Ammon's horn (tissue), 1 donor: ENCODE results near the gene RTN1.

Experiments used
- DNase-seq: peaks from one replicate; pipeline ENCODE4 v3.0.0-alpha.2; 2016; ENCODE audit warnings: low spot score

Gene RTN1

DNA sequence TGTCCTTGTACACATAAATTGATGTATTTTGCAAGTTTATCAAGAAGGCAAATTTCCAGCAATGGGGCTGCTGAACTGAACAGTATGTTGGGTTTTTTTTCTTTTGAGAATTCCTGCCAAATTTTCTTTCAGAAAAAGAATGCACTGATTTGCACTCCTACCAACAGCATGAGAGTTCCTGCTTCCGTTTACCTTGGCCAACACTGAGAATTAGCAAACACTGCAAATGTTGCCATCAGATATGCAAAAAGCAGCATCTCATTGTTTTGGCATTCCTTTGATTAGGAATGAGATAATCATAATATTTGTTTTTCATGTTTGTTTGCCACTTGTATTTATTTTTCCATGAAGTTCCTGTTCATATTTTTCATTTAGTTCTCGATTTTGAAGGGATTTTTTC, 82.4 kb downstream of the RTN1 start:
- DNase-seq = peak; percentile 19

DNA sequence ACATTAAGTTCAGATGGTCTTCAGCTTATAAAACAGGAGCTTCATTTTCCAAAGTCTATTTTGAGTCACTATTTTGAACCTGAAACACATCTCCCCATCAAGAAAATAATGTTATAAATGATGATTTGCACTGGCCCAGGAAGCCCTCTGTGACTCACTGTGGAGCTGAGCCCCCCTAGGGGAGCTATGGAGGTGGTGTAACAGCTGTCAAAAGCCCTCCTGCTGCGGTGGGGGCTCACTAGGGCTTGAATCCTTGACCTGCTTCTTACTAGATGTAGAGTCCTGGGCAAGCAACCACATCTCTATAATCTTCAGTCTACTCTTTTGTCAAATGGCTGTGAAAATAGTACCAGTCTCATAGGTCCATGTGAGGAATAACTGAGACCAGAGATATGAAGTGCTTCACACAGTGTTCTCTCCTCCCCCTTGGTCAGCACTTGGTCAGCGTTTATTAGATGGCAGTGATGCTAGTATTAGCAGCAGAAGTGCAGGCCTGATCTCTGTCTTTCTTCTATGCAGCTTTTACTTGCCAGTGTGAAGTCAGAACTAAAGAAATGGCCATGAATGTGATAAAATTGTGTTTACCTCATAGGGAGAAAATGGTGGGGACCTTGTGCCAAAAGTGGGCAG, 83.4 kb downstream of the RTN1 start:
- no peak for DNase-seq

DNA sequence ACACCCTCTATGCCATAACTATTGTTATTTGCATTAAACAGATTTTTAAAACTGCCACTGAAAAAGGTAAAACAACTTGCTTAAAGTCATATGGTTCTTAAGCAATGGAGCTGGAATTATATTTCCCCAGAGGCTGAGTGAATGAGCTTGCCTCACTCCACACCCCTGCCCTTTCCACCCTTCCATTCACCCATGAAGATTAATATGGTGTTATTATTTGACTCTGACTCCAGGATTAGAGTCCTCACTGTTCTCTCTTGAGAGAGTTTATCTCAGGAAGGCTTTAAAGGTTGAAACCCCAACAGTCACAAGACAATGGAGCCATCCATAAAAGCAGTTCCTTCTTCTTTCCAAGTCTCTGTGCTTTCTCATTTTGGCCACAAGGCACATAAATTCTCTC, 84.9 kb downstream of the RTN1 start:
- no peak for DNase-seq

DNA sequence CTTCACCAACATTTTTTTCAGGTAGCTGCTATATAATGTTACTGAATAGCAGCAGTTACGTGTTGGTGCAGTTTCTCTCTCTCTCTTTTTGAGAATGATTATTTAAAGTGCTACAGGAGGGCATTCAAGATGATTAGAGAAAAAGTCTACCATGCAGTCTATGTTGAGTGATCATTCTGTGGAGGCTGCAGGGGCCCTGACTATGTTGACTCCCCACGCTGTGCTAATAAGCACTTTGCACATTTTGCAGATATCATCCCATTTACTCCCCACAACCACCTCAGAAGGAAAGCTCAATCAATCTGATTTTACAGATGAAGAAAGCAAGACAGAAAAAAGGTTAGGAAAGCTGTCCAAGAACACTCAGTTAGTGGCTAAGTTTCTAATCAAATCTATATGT, 87.8 kb downstream of the RTN1 start:
- no peak for DNase-seq

DNA sequence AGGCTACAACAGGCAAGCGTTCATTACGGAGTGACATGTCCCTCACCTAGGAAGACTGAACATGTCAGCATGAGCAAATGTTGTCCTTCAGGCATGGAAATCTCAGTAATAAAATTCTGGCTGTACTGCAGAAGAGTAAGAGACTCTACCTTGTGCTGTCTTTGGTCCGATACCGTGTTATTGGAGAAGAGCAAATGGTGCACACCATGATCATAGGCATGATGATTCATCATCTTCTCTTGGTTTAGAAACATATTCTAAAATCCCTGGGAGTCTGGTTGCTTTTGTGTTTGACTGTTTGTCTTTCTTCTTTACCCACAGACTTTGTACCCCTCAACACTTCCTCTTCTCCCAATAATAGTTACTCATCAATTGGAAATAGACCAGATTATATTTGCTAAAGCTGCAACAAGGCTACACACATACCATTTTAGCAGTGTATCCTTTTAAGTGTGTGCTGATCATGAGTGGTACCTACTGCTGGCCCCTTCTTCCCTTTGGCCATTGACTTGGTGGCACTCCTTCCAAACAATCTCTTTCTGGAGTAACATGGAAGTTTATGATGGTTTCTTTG, 93.5 kb downstream of the RTN1 start:
- DNase-seq = no peak

DNA sequence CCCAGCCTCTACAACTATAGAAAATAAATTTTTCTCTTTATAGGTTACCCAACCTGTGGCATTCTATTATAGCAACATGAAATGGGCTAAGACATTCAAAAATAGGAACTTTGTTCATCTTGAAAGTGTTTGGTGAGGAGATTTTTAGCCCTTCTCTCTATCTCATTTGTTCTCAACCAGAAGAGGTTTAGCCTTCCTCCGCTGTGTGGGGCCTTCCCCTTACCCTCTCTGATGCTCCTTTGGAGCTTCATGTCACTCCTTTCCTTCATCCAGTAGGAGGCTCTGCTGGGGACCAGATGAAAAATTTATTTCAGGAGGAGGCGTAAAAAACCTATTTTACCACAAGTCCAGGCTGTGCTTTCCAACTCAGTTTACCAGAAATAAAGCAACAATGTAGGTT, 94.1 kb downstream of the RTN1 start:
- DNase-seq = no peak

DNA sequence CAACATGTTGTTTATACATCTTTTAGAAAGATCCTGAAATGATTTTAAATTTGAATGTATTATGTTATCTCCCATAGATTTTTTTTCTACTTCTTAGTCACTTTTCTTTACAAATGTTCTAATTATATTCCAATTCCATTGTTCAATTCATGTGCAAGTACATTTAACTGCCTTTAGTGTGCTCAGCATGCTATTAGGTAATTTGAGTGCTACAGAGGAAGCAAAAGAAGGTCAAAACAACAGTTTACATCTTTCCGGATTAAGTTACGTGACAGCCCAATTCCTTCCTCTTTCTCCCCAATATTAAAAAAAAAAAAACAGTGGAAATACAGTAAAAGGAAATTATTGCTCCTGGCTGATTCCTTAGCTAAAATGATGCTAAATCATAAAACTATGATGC, 98.3 kb downstream of the RTN1 start:
- DNase-seq = no peak

DNA sequence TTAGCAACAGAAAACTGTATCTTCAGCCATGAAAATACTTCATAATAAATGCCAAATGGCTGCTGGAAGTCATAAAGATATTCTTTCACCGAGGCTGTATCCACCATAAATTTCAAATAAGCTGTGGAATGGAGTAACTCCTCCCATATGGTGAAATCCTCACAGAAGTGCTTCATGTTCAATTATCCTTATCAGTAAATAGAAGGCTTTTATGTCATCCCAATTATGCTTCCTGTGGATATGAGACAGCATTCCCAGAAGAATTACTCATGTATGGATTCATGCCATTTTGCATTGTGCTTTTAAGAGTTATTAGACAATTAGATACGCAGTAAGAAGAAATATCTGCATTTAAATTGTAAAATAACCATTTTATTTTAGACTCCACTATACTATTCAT, 99.0 kb downstream of the RTN1 start:
- no peak for DNase-seq

DNA sequence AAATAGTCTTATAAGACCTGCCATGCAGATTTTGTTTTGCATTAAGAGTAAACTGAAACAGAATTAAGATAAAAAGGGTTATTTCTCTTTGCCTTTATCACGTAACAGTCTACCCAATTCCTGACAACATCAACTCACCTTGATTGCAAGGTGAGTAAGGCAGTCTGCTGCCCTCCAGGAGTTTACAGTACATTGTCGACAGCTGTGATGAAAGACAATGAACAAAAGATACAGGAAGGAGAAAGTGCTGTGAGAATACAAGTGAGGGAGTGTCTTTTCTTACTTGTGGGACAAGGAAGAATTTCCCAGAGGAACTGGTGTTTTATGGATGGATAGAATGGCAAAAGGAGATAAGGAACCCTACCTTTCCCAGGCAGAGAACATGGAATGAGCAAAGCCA, 101.0 kb downstream of the RTN1 start:
- no peak for DNase-seq

DNA sequence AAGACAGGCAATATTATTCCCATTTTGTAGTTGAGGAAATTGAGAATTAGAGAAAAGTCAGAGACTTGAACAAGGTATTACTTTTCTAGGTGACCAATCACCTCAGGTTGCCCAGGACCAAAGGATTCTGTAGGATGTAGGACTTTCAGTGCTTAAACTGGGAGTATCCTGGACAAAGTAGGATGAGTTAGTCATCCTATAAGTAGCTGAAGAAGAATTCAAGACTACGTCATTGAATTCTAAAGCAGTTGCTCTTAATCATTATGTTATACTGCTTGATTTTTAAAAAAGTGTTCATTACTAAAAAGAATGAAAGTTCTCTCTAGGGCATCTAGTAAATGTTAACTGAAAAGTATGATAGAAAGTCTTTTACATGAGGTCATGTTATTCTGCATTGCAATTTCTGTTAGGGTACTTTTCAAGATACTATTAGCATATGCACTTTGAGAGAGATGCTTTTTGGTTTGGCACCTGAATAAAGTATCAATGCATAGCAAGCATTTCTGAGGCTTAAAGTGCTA, 101.7 kb downstream of the RTN1 start:
- no peak for DNase-seq

DNA sequence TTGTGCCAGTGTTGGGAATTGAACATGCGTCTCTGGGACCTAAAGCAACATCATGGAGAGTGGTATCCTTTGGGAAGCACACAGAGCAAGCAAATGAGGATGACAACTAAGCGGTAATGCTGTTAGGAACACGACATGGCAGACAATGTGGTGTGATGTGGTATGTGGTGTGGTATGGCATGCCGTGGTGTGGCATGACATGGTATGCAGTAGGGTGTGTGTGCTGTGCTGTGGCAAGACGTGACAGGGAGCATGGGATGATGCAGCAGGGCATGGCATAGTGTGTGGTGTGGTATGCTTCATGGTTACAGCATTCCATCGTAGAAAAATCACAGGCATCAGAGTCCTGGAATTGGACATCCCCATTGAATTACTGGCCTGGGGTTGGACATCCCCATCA, 108.7 kb downstream of the RTN1 start:
- DNase-seq = no peak

DNA sequence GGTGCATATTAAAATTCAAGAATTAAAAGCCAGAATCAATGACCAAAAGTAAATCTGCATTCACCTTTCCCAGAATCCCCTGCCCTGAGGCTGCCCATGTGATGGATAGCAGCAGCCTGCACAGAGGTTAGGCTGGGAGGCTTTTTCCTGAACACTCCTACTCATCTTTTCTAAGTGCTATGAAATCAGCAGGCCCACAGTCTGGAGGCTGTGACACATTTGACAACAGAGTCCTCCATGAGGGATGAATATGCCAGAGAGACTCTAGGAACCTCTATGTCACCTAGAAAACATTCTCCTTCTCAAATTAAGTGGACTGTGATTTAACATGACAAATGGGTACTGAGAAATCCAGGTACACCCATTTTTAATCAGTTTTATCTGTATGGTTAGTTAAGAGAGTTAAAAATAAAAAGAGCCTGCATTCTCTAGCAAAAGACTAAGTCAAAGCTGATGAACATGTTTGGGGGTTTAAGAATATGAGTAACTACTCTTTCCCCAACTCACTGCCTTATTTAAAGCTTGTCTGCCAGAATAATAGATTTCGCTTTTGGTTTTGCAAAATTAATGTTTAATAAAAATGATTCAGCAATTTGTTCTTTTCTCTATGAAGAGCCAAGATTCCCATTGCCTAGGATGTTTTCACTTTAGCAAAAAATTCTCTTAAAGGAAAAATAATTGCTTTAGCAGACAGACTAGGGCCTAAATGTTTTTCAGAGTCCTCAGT, 115.0 kb downstream of the RTN1 start:
- no peak for DNase-seq

DNA sequence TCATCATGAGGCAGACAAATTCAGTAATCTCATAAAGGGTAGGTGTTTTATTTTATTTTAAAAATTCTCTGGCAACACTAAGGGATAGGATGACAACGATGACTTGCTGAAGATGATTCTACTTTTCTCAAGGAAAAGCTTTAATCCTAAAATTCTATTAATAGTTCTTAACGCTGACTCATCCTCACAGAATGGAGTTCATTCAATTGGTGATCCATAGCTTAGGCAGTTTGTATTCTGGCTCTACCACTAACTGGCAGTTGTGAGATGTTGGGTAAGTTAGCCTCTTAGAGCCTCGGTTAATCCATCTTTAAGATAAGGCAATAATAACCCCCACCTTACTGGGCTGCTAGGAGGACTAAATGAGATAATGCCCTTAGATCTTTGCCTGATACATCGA, 116.3 kb downstream of the RTN1 start:
- DNase-seq = no peak

DNA sequence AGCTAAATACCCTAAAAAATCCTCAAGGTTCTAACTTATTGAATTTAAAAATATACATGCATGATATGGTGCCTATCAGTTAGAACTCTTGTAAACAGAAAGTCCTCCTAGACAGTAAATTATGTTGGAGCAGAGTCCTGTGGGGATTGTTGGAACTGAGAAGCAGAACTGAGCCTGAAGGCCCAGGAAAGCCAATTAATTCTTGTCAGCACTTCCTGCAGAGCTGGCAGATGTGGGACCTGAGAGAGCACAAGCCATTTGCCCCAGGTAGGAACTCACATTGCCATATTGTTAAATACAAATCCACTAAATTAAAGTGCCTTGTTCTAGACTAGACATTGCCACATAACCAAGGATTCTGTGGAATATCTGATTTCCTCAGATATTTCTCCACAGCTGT, 117.1 kb downstream of the RTN1 start:
- DNase-seq = no peak

DNA sequence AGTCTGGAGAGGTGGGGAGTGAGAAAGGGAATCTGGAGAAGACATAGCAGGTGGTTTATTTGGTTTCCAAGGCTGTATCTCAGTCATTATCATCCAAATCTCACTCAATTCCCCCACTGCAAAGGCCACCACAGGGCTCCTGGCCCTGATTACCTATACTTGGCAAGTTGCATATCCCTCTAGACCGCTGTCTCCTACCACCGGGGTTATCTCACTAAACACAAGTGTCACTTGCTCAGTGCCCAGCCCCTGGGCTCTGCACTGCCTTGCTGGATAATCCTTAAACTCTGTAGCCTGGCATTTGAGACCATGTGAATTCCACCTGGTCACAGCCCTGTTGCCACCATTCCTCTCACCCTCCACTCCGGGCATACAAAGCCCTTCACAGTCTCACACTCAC, 119.0 kb downstream of the RTN1 start:
- DNase-seq = no peak

DNA sequence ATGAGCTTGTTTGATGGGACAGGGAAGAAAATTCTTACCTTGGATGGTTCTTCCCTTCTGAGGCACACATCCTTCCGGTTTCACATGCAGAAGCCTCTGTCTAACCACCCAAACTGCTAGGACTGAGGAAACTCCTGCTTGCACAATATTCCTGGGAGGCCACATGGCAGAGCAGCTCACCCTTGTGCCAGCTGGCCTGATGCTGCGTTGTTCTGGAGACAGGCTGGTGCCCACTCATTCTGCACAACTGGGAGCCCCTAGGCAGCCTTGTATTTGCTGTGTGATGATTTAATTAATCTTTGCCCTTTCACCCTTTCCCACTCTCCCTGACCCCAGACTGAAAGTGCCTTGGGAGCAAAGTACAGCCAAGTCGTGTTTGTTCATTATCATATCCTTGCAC, 130.8 kb downstream of the RTN1 start:
- peak; percentile 40 for DNase-seq

DNA sequence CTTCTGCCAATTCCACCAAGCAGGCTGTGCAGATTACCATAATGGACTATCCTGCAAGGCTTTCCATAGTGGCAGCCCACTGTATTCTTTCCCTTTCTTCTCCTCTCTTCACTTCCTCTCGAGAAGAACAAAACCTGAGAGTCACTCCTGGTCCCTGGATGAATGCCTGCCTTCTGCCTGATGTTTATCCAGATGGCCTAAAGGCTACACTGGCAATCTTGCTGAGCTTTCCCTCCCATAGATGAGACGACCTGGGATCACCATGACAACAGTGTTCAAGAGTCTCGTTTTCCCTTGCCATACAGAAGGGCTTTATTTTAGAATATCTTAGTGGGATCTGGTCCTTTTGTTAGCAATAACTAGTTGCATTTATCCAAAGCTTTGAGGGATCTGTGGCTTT, 142.3 kb downstream of the RTN1 start:
- DNase-seq = no peak

DNA sequence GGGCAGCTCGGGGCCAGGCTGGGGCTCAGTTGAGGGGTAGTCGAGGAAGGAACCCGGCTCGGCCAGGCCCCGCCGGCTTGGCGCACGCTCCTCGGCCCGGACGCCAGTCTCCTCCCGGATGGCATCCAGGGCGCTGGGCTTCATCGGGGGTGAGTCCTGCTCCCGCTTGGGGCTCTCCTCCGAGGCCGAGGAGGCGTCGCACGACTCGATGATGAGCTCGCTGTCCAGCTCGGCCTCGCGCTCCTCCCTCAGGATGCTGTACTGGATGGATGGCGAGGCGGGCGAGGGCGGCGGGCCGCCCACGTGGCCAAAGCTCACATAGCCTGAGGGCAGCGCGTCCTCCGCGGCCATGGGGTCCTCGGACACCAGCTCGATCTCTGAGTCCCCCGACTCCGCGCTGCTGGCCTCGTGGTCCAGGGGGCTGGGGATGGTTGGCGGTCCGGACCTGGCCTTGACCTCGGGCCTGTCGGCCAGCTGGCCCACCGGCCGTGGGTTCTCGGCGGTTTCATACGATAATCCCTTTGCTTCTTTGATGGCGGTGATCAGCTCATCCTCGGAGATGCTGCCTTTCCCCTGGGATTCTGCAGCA, 143.4 kb downstream of the RTN1 start:
- DNase-seq = no peak

DNA sequence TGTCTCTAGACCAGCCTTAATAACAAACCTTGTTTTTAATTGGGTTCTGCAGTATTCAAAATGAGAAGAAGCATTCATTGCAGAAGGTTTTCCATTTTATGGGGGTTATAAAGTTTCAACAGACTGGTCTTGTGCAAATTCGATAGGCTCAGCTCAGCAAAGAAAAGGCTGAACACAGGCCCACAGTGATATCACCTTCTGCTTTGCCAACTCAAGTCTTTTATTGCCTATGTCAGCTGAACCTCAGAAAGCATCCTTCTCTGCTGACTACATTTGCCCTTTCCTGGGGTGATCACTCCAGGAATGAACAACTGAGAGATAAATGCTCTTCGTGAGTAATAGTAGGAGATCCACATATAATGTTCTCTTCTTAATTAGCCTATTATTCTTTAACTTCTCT, 159.5 kb downstream of the RTN1 start:
- DNase-seq = no peak

DNA sequence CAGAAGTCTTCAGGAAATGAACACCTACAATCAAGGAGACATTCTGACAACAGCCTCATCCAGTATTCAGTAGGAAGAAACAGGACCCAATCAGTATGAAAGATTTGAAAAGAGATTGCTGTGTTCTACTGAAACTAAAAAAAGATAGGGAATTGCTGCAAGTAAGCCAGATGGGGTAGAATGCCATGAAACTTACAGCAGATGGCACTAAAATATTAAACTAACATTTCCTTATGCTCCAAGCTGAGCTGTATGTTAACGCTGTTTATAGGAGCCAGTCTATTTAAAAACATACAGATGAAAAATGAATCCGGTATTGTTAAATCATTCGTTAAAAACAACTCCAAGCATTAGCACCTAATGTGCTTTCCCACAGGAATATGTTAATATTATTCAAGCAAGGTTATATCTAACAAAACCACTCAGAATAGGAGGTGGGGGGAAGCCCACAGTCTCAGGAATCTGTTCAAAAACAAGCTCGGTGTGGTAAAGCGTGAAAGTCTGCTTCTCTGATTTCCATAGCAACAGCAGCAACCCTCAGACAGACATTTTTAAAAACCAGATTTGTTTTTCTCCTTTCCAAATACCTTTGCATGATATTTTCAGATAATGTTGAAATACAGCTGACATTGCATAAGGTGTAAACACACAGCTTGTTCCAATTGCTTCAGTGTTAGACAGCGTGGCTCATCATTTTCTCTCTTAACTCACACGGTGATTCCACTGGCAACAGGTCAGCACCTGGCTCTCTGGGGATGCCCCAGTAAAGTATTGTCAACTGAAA, 162.6 kb downstream of the RTN1 start:
- DNase-seq = peak; percentile 54

DNA sequence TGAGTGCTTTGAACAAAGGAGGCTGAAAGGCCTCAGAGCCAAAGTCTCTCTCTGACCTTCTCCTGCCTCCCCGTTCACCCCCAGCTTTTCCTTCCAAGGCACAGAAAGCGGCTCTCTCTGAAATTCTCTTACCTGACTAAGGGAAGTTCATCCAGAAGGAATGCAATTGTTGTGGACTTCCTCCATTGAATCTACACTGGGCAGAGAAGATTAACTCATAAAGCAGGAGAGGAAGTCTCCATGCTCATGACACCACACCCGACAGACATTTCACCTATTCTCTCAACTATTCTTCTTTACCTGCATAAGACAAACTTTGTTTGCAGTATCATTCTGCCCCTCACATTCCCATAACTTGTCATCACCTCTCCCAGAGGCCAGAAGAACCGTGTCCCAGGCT, 164.7 kb downstream of the RTN1 start:
- no peak for DNase-seq

DNA sequence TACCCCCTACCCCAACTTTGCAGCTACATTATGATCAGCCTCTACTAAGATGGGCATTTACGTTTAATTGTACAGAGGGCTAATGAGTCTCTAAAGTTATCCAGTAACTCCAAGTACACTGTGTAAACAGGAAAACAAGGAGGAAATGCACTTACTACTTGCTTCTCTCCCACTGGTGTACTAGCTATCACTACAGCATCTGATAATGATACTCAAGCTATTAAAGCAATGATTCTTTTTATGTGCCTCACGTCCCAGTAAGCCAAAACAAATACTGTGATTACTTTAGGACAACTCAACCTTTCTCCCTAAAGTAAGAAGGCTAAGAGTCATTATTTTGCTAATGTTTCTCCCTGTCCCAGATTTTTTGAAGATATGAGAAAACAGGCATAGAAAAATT, 165.3 kb downstream of the RTN1 start:
- no peak for DNase-seq
